ENCODE measurements around the gene FOXP1.

The FOXP1 gene

GRCh38 chr3:71602256-71602655, 18.7 kb upstream of the FOXP1 start:
- in situ Hi-C loops (cut with HindIII; ENCODE audit: low pct_unique_long_range_greater_than_20kb, low sequenced_read_pairs) = no loop called here
- no peak for DNase-seq (ENCODE audit: low read depth in 1 of 2, low spot score in 1 of 2)
- no peak for TF ChIP-seq JUND (IDR thresholded peaks at IDR 0.05; ENCODE audit: low read depth)

GRCh38 chr3:71601811-71602210, 18.3 kb upstream of the FOXP1 start:
- in situ Hi-C loops (cut with HindIII; ENCODE audit: low pct_unique_long_range_greater_than_20kb, low sequenced_read_pairs) = no loop called here
- no peak for TF ChIP-seq JUND (IDR thresholded peaks at IDR 0.05; ENCODE audit: low read depth)
- DNase-seq (ENCODE audit: low read depth in 1 of 2, low spot score in 1 of 2) = no peak

- in situ Hi-C loops (cut with HindIII; ENCODE audit: low pct_unique_long_range_greater_than_20kb, low sequenced_read_pairs) = no loop called here
- TF ChIP-seq JUND (IDR thresholded peaks at IDR 0.05; ENCODE audit: low read depth) = no peak
- no peak for DNase-seq (ENCODE audit: low read depth in 1 of 2, low spot score in 1 of 2)
Measured at GRCh38 chr3:71600646-71601288, 17.2 kb upstream of the FOXP1 start.

- no peak for DNase-seq (ENCODE audit: low read depth in 1 of 2, low spot score in 1 of 2)
- in situ Hi-C loops (cut with HindIII; ENCODE audit: low pct_unique_long_range_greater_than_20kb, low sequenced_read_pairs) = no loop called here
- no peak for TF ChIP-seq JUND (IDR thresholded peaks at IDR 0.05; ENCODE audit: low read depth)
Measured at GRCh38 chr3:71599416-71599815, 15.9 kb upstream of the FOXP1 start.

- DNase-seq (ENCODE audit: low read depth in 1 of 2, low spot score in 1 of 2) = no peak
- TF ChIP-seq JUND (IDR thresholded peaks at IDR 0.05; ENCODE audit: low read depth) = no peak
- in situ Hi-C loops (cut with HindIII; ENCODE audit: low pct_unique_long_range_greater_than_20kb, low sequenced_read_pairs) = no loop called here
Measured at GRCh38 chr3:71598292-71598691, 14.8 kb upstream of the FOXP1 start.

GRCh38 chr3:71597286-71597685, 13.8 kb upstream of the FOXP1 start:
- in situ Hi-C loops (cut with HindIII; ENCODE audit: low pct_unique_long_range_greater_than_20kb, low sequenced_read_pairs) = no loop called here
- peak in 1 of 2 experiments; percentile 19 for DNase-seq (ENCODE audit: low read depth in 1 of 2, low spot score in 1 of 2)
- TF ChIP-seq JUND (IDR thresholded peaks at IDR 0.05; ENCODE audit: low read depth) = no peak

- no peak for DNase-seq (ENCODE audit: low read depth in 1 of 2, low spot score in 1 of 2)
- in situ Hi-C loops (cut with HindIII; ENCODE audit: low pct_unique_long_range_greater_than_20kb, low sequenced_read_pairs) = no loop called here
- no peak for TF ChIP-seq JUND (IDR thresholded peaks at IDR 0.05; ENCODE audit: low read depth)
Measured at GRCh38 chr3:71593106-71593505, 9.6 kb upstream of the FOXP1 start.

GRCh38 chr3:71591101-71591500, 7.6 kb upstream of the FOXP1 start:
- no peak for DNase-seq (ENCODE audit: low read depth in 1 of 2, low spot score in 1 of 2)
- in situ Hi-C loops (cut with HindIII; ENCODE audit: low pct_unique_long_range_greater_than_20kb, low sequenced_read_pairs) = no loop called here
- TF ChIP-seq JUND (IDR thresholded peaks at IDR 0.05; ENCODE audit: low read depth) = no peak

GRCh38 chr3:71589132-71589531, 5.6 kb upstream of the FOXP1 start:
- in situ Hi-C loops (cut with HindIII; ENCODE audit: low pct_unique_long_range_greater_than_20kb, low sequenced_read_pairs) = no loop called here
- DNase-seq (ENCODE audit: low read depth in 1 of 2, low spot score in 1 of 2) = no peak

GRCh38 chr3:71587958-71588357, 4.4 kb upstream of the FOXP1 start:
- no peak for TF ChIP-seq JUND (IDR thresholded peaks at IDR 0.05; ENCODE audit: low read depth)
- no peak for DNase-seq (ENCODE audit: low read depth in 1 of 2, low spot score in 1 of 2)
- in situ Hi-C loops (cut with HindIII; ENCODE audit: low pct_unique_long_range_greater_than_20kb, low sequenced_read_pairs) = no loop called here

More at GRCh38 chr3:71589132-71589531, 5.6 kb upstream of the FOXP1 start:
- no peak for TF ChIP-seq JUND (IDR thresholded peaks at IDR 0.05; ENCODE audit: low read depth)

GRCh38 chr3:71586810-71587242, 3.3 kb upstream of the FOXP1 start:
- TF ChIP-seq JUND (IDR thresholded peaks at IDR 0.05; ENCODE audit: low read depth) = no peak
- in situ Hi-C loops (cut with HindIII; ENCODE audit: low pct_unique_long_range_greater_than_20kb, low sequenced_read_pairs) = no loop called here
- DNase-seq (ENCODE audit: low read depth in 1 of 2, low spot score in 1 of 2) = no peak

- in situ Hi-C loops (cut with HindIII; ENCODE audit: low pct_unique_long_range_greater_than_20kb, low sequenced_read_pairs) = no loop called here
- no peak for TF ChIP-seq JUND (IDR thresholded peaks at IDR 0.05; ENCODE audit: low read depth)
- peak in 1 of 2 experiments; percentile 23 for DNase-seq (ENCODE audit: low read depth in 1 of 2, low spot score in 1 of 2)
Measured at GRCh38 chr3:71585887-71586809, 2.6 kb upstream of the FOXP1 start.

- no peak for DNase-seq (ENCODE audit: low read depth in 1 of 2, low spot score in 1 of 2)
- in situ Hi-C loops (cut with HindIII; ENCODE audit: low pct_unique_long_range_greater_than_20kb, low sequenced_read_pairs) = no loop called here
- TF ChIP-seq JUND (IDR thresholded peaks at IDR 0.05; ENCODE audit: low read depth) = no peak
Measured at GRCh38 chr3:71585131-71585530, 1.6 kb upstream of the FOXP1 start.
